Trophoblast cell (in vitro differentiated cells and primary cell): ENCODE measurements around the gene C3orf49.

ENCODE experiments used
- DNase-seq, 2 donors: peaks; one replicate each; pipeline ENCODE4 v3.0.0-alpha.2; 2016
- H2AFZ ChIP-seq: 2 replicates; pipeline ENCODE4 v1.6.1; 2013; ENCODE audit warnings: low read length, moderate library complexity, mild to moderate bottlenecking; ENCODE audit not compliant: insufficient read depth, poor library complexity
- H2AK5ac ChIP-seq: 2 replicates; pipeline ENCODE4 v1.6.1; 2013; ENCODE audit warnings: mild to moderate bottlenecking, low read length
- H2BK120ac ChIP-seq: 2 replicates; pipeline ENCODE4 v1.6.1; 2013; ENCODE audit warnings: low read length, mild to moderate bottlenecking, moderate library complexity; ENCODE audit not compliant: insufficient read depth, poor library complexity
- H2BK12ac ChIP-seq: 2 replicates; pipeline ENCODE4 v1.6.1; 2013; ENCODE audit warnings: mild to moderate bottlenecking, low read length, moderate library complexity
- H2BK5ac ChIP-seq: 2 replicates; pipeline ENCODE4 v1.6.1; 2013; ENCODE audit warnings: low read length, low read depth, moderate library complexity, mild to moderate bottlenecking; ENCODE audit not compliant: poor library complexity
- H3K14ac ChIP-seq: 2 replicates; pipeline ENCODE4 v1.6.1; 2013; ENCODE audit warnings: mild to moderate bottlenecking, low read length
- H3K18ac ChIP-seq: 2 replicates; pipeline ENCODE4 v1.6.1; 2013; ENCODE audit warnings: mild to moderate bottlenecking, low read length
- H3K23ac ChIP-seq: 2 replicates; pipeline ENCODE4 v1.6.1; 2013; ENCODE audit warnings: low read length
- H3K27ac ChIP-seq: 2 replicates; pipeline ENCODE4 v1.5.1; 2013; ENCODE audit warnings: low read depth, mild to moderate bottlenecking, inconsistent platforms, low read length, moderate library complexity
- H3K27me3 ChIP-seq: 2 replicates; pipeline ENCODE4 v1.6.1; 2013; ENCODE audit warnings: inconsistent platforms, mild to moderate bottlenecking, low read length, moderate library complexity; ENCODE audit not compliant: insufficient read depth
- H3K36me3 ChIP-seq, 2 experiments: 1 replicate in 1 of 2; 2 replicates in 1 of 2; pipeline ENCODE4 v1.6.1; 2013; ENCODE audit warnings: low read length in 2 of 2, mild to moderate bottlenecking in 2 of 2, moderate library complexity in 1 of 2; ENCODE audit not compliant: insufficient read depth in 2 of 2, control insufficient read depth in 1 of 2
- H3K4ac ChIP-seq: 2 replicates; pipeline ENCODE4 v1.6.1; 2013; ENCODE audit warnings: low read depth, mild to moderate bottlenecking, low read length, moderate library complexity
- H3K4me1 ChIP-seq, 2 experiments: 1 replicate in 1 of 2; 2 replicates in 1 of 2; pipeline ENCODE4 v1.6.1; 2013; ENCODE audit warnings: low read length in 2 of 2, mild to moderate bottlenecking in 2 of 2, moderate library complexity in 1 of 2; ENCODE audit not compliant: insufficient read depth in 2 of 2, control insufficient read depth in 1 of 2
- H3K4me2 ChIP-seq: 2 replicates; pipeline ENCODE4 v1.6.1; 2013; ENCODE audit warnings: inconsistent platforms, mild to moderate bottlenecking, low read length, moderate library complexity
- H3K4me3 ChIP-seq: 2 replicates; pipeline ENCODE4 v1.5.1; 2013; ENCODE audit warnings: mild to moderate bottlenecking, low read depth, low read length, inconsistent platforms
- H3K79me1 ChIP-seq: one replicate; pipeline ENCODE4 v1.6.1; 2013; ENCODE audit warnings: low read length
- H3K79me2 ChIP-seq: 2 replicates; pipeline ENCODE4 v1.6.1; 2013; ENCODE audit warnings: low read length, mild to moderate bottlenecking; ENCODE audit not compliant: control insufficient read depth, insufficient read depth, poor library complexity
- H3K9ac ChIP-seq: 2 replicates; pipeline ENCODE4 v1.6.1; 2013; ENCODE audit warnings: mild to moderate bottlenecking, low read length
- H3K9me3 ChIP-seq: 2 replicates; pipeline ENCODE4 v1.6.1; 2013; ENCODE audit warnings: low read depth, mild to moderate bottlenecking, control low read depth, inconsistent platforms, low read length; ENCODE audit not compliant: insufficient read depth
- H4K12ac ChIP-seq: 2 replicates; pipeline ENCODE4 v1.6.1; 2013; ENCODE audit warnings: low read depth, mild to moderate bottlenecking, low read length, moderate library complexity
- H4K8ac ChIP-seq: 2 replicates; pipeline ENCODE4 v1.6.1; 2013; ENCODE audit warnings: low read depth, mild to moderate bottlenecking, low read length, moderate library complexity
- H4K91ac ChIP-seq: one replicate; pipeline ENCODE4 v1.6.1; 2013; ENCODE audit warnings: low read depth, mild to moderate bottlenecking, low read length, moderate library complexity
- WGBS: extraction: QIAGEN DNeasy Blood & Tissue Kit; methylation state at CpG from one replicate; pipeline ENCODE4 v1.1.7; 2013; ENCODE audit warnings: missing lambda C conversion rate; ENCODE audit not compliant: insufficient read length, insufficient coverage; ENCODE audit errors: extremely low coverage; 5-methylcytosine and 5-hydroxymethylcytosine counted together

C3orf49 gene

DNA sequence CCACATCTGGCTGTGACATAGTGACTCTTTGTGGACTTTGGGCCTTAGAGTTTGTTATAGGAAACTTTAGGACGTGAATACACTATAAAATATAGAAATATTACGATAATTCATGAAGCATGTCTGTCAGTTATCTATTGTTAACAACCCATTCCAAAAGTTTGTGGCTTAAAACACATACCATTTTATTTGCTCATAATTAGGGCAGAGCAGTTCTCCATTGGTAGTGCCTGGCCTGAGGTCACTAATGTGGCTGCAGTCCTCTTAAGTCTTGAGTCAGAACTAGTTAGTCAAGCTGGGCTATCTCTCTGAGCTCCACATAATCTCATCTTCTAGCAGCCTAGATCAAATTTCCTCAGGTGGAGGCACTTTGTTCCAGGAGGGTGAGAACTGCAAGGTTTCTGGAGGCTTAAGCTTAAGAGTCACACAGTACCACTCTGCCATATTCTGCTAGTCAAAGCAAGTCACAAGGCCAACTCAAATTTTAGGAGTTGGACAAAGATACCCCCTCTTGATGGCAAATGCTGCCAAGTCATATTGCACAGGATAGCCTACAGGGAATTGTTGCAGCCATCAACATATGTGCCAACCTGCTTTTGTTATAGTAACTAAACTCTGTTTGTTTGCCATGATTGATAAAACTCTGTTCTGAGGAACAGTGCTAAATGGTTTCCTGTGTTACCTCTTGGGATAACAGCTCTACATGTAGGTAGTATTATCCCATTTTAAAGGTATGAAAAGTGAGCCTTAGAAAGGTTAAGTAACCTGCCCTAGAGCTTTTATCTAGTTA lies 53.2 kb downstream of the C3orf49 start:
- no peak overlapping the region for H4K12ac ChIP-seq
- H3K18ac ChIP-seq, result no peak overlapping the region
- no peak overlapping the region for H3K14ac ChIP-seq
- peaks cover 2 to 4% of the 10 kb centered on the region in 2 experiments for H3K4me1 ChIP-seq
- DNase-seq, result peak; percentile 69 to 88
- H3K27me3 ChIP-seq, result no peaks in the 10 kb centered on the region
- H2AK5ac ChIP-seq, result no peak overlapping the region
- no peak overlapping the region for H3K9ac ChIP-seq
- H3K4me3 ChIP-seq, result no peak overlapping the region
- no CpG with 5 or more reads among the region's 2 CpGs for WGBS
- no peak overlapping the region for H4K8ac ChIP-seq
- H2BK12ac ChIP-seq, result peak overlapping the region; percentile 4
- H3K4ac ChIP-seq, result peak overlapping the region; percentile 41
- H2BK120ac ChIP-seq, result no peak overlapping the region
- H3K27ac ChIP-seq, result peak overlapping the region; percentile 44
- no peak overlapping the region for H3K4me2 ChIP-seq
- H3K79me1 ChIP-seq, result no peaks in the 10 kb centered on the region
- no peaks in the 10 kb centered on the region for H3K9me3 ChIP-seq
- peaks cover 4% of the 10 kb centered on the region for H3K79me2 ChIP-seq
- no peak overlapping the region for H2BK5ac ChIP-seq
- no peak overlapping the region for H2AFZ ChIP-seq
- no peaks in the 10 kb centered on the region for H3K36me3 ChIP-seq
- no peak overlapping the region for H3K23ac ChIP-seq
- H4K91ac ChIP-seq, result no peak overlapping the region

- Histone ChIP-seq H3K4me1 (peaks cover 2 to 4% of the 10 kb centered on the region in 2 experiments), H3K79me1 (no peaks in the 10 kb centered on the region), H3K9me3 (no peaks in the 10 kb centered on the region), H3K4me3 (no peak overlapping the region), H2AFZ (no peak overlapping the region), H2BK120ac (no peak overlapping the region), H3K4me2 (no peak overlapping the region), H4K8ac (no peak overlapping the region), H3K18ac (no peak overlapping the region), H2AK5ac (no peak overlapping the region), H3K23ac (no peak overlapping the region), H2BK12ac (no peak overlapping the region), H3K27ac (no peak overlapping the region), H2BK5ac (no peak overlapping the region), H3K14ac (no peak overlapping the region), H3K4ac (no peak overlapping the region), H3K9ac (no peak overlapping the region), H3K79me2 (peaks cover 4% of the 10 kb centered on the region), H3K36me3 (no peaks in the 10 kb centered on the region), H4K12ac (no peak overlapping the region), H4K91ac (no peak overlapping the region), H3K27me3 (no peaks in the 10 kb centered on the region)
- peak; percentile 96 to 99 for DNase-seq
- WGBS, result no CpG with 5 or more reads among the region's 3 CpGs
Observed at GRCh38 chr3:63874769-63875168, 55.7 kb downstream of the C3orf49 start.

DNA sequence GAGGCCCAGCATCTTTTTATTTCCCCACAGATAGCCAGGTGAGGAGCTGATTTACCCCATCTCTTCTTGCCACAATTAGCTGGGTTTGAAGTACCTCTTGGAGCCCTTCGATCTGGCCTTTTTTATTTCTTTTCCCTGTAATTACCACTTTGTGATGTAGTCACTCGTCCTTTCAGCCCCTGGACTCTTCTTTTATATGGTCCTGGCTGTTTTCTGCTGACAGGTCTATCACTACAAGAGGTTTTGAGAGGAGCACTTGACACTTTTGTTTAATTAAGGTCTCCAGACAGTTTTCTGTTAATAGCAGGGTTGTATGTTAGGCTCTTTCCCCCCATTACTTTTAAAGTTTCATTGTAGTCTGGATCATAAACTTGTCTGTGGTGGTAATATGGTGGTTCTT lies 56.4 kb downstream of the C3orf49 start:
- Histone ChIP-seq H2AK5ac (no peak overlapping the region), H3K9ac (no peak overlapping the region), H3K27me3 (no peaks in the 10 kb centered on the region), H3K4me3 (no peak overlapping the region), H4K91ac (no peak overlapping the region), H3K27ac (no peak overlapping the region), H3K14ac (no peak overlapping the region), H2BK120ac (no peak overlapping the region), H3K23ac (no peak overlapping the region), H2BK12ac (no peak overlapping the region), H3K9me3 (no peaks in the 10 kb centered on the region), H3K4me2 (no peak overlapping the region), H4K12ac (no peak overlapping the region), H3K79me2 (peaks cover 4% of the 10 kb centered on the region), H3K4me1 (peaks cover 2 to 4% of the 10 kb centered on the region in 2 experiments), H4K8ac (no peak overlapping the region), H3K4ac (peak overlapping the region; percentile 13), H3K79me1 (no peaks in the 10 kb centered on the region), H2AFZ (no peak overlapping the region), H2BK5ac (no peak overlapping the region), H3K36me3 (no peaks in the 10 kb centered on the region), H3K18ac (no peak overlapping the region)
- no CpG with 5 or more reads among the region's 2 CpGs for WGBS
- DNase-seq, result no peak

DNA sequence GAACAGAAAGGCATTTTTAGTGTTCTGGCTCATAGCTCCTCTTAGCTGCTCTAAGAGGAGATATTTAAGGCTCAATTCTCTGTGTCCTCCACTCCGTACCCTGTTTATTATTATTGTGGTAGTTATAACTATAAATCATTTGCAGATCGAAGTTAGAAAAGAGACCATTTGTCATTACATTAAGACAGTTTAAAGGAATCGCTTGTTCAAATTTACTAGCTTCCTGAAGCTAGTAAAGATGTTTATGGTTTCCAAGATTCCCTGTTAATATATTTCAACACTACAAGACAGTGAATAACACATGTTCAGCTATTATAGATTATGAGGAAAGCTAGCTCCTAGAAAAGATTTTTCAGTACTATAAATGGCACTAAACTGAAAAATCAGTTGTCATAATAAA lies 57.2 kb downstream of the C3orf49 start:
- DNase-seq, result no peak
- Histone ChIP-seq H3K4ac (no peak overlapping the region), H3K79me2 (peaks cover 4% of the 10 kb centered on the region), H3K9me3 (no peaks in the 10 kb centered on the region), H2BK120ac (no peak overlapping the region), H3K4me1 (peaks cover 2 to 4% of the 10 kb centered on the region in 2 experiments), H3K36me3 (no peaks in the 10 kb centered on the region), H3K23ac (no peak overlapping the region), H3K4me3 (no peak overlapping the region), H4K8ac (no peak overlapping the region), H2AK5ac (no peak overlapping the region), H3K27me3 (no peaks in the 10 kb centered on the region), H3K79me1 (no peaks in the 10 kb centered on the region), H4K91ac (no peak overlapping the region), H2BK5ac (no peak overlapping the region), H3K27ac (no peak overlapping the region), H4K12ac (no peak overlapping the region), H3K18ac (no peak overlapping the region), H2BK12ac (no peak overlapping the region), H3K9ac (no peak overlapping the region), H2AFZ (no peak overlapping the region), H3K14ac (no peak overlapping the region), H3K4me2 (no peak overlapping the region)
- WGBS, result no CpG with 5 or more reads among the region's 3 CpGs
